Small intestine (tissue), 7 donors: ENCODE data around the gene DGKA. TPM values are rescaled to one million over a fixed set of nuclear protein-coding genes. Genes with fewer than 3 reads are reported as not detected.
A peak's percentile ranks its signal among the peaks of the same experiment; 100 is the strongest.
"Not testable (repeated sequence)": the region's sequence is repeated elsewhere in the genome, so short reads cannot be mapped to it uniquely, and the experiment has no call there.

ENCODE experiments used
- DNase-seq, 2 donors: peaks; one replicate each; pipeline versions ENCODE4 v3.0.0 to v3.0.0-alpha.2; 2013
- FAIRE-seq: peaks from 2 replicates; lab custom pipeline; 2012; peaks lifted over from hg19 to GRCh38; lab: Jason Lieb, UNC
- H3K27ac ChIP-seq, 3 donors: one replicate each; pipeline ENCODE4 v1.5.1; 2013; ENCODE audit warnings: low read length in 2 of 3, mild to moderate bottlenecking in 2 of 3, control low read depth in 1 of 3, inconsistent platforms in 1 of 3, low read depth in 1 of 3, moderate library complexity in 1 of 3
- H3K27me3 ChIP-seq, 3 donors: one replicate each; pipeline ENCODE4 v1.6.1; 2013; ENCODE audit warnings: low read length in 3 of 3, inconsistent platforms in 1 of 3; ENCODE audit not compliant: control insufficient read depth in 3 of 3, insufficient read depth in 3 of 3
- H3K36me3 ChIP-seq, 3 donors: one replicate each; pipeline ENCODE4 v1.6.1; 2013; ENCODE audit warnings: low read length in 3 of 3, inconsistent platforms in 1 of 3, low read depth in 1 of 3, mild to moderate bottlenecking in 1 of 3, moderate library complexity in 1 of 3; ENCODE audit not compliant: control insufficient read depth in 3 of 3, insufficient read depth in 2 of 3
- H3K4me1 ChIP-seq, 3 donors: one replicate each; pipeline ENCODE4 v1.6.1; 2013; ENCODE audit warnings: low read length in 2 of 3, inconsistent platforms in 1 of 3, low read depth in 1 of 3, mild to moderate bottlenecking in 1 of 3, moderate library complexity in 1 of 3; ENCODE audit not compliant: control insufficient read depth in 3 of 3, insufficient read depth in 2 of 3
- H3K4me3 ChIP-seq, 3 donors: one replicate each; pipeline ENCODE4 v1.5.1; 2013; ENCODE audit warnings: low read length in 3 of 3, control low read depth in 1 of 3, inconsistent platforms in 1 of 3, low read depth in 1 of 3, mild to moderate bottlenecking in 1 of 3, moderate library complexity in 1 of 3
- H3K9me3 ChIP-seq, 2 donors: one replicate each; pipeline ENCODE4 v1.6.1; 2013; ENCODE audit warnings: low read depth in 1 of 2, low read length in 1 of 2; ENCODE audit not compliant: control insufficient read depth in 2 of 2, insufficient read depth in 1 of 2
- WGBS, 3 donors: extraction: QIAGEN DNeasy Blood & Tissue Kit; methylation state at CpG; one replicate each; pipeline ENCODE4 v1.1.7; 2013; 5-methylcytosine and 5-hydroxymethylcytosine counted together
- polyA plus RNA-seq, 4 donors: library from polyadenylated mRNA; stranded (reverse) in 3 of 4; unstranded in 1 of 4; fragments of 200-250 nt in 3 of 4; fragments of 120-200 nt in 1 of 4; gene quantifications; one replicate each; pipeline versions ENCODE4 v1.2.1 to v1.2.3, GENCODE V29; 2013
- donor health status: healthy with polysubstance abuse.
- donor health status: control.
- donor health status: control.
- donor health status: Bipolar disorder and iron deficiency.
- donor health status: healthy.

DGKA gene
- polyA plus RNA-seq, 4 donors = 14.4 to 386 (median 180) TPM

DNA sequence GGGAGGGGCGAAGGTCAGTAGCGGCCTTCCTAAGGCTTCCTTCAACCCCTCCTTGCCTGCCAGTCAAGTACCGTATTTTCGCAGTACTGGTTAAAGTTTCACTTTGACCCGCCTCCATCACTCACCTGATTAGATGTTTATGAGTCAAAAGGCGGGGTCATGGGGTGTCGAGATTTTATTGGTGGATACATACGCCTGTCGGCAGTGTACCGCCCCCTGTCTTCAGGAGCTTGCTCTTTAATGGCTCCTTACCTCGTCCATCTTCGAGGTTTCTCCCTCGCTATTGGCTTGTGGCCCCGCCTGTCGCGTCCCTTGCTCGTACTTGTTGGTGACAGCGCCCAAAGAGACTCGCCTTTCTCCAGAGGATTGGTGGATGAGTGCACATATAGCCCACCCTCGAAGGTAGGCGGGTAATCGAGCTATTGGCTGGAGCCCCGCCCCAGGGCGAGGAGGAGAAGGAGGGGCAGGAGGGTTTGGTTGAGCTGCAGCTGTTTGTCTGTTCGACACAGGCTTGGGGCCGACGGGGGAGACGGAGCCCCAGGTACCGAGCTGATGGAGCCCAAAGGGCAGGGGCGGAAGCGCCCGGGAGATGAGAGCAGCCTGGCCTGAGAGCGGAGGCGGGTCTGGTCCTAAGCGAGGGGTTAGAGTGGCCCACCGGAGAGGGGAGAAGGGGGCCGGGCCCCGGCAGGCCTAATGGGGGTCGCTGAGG, 42.8 kb downstream of the DGKA start, which contains the start of gene RAB5B:
TSS of gene RAB5B (plus strand) at position 480 of the 709 bp plus-strand sequence. CDS start 12,883 bp downstream, outside the sequence.
- peak; percentile 93 for FAIRE-seq
- peaks cover 0 to 24% (median 0%) of the 10 kb centered on the region in 3 donors for H3K36me3 ChIP-seq
- H3K4me3 ChIP-seq = peak within 1 kb of the TSS; percentile 96 to 97 (median 97)
- peak within 1 kb of the TSS; percentile 94 to 98 (median 95) for H3K27ac ChIP-seq
- no peaks in the 10 kb centered on the region for H3K9me3 ChIP-seq
- no peaks in the 10 kb centered on the region for H3K27me3 ChIP-seq
- peaks cover 0 to 18% (median 0%) of the 10 kb centered on the region in 3 donors for H3K4me1 ChIP-seq
- 0% methylated on average over 34 to 39 of the region's 39 CpGs for WGBS, 3 donors
- DNase-seq = peak; percentile 99 to 100

DNA sequence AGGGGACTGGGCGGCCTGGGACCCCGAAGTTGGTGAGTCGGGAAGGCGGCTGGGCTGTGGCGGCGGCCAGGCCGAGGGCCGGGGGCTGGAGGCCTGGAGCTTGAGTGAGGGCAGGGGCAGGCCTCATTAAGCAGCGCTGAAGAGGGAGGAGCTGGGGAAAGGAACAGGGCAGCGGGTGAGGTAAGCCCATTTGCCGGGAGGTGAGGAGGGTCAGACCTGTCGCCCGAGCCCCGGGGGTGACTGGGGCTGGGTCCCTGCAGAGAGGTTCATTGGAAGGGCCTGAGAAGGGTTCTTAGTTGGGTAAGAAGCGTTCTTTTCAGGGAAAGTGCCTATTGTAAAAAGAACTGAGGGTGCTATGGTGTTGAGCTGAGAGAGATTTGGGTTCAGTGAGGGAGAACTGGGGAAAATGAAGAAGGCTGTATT, 43.4 kb downstream of the DGKA start:
- peak overlapping the region; percentile 82 to 98 (median 95) for H3K27ac ChIP-seq
- peaks cover 0 to 18% (median 0%) of the 10 kb centered on the region in 3 donors for H3K4me1 ChIP-seq
- H3K27me3 ChIP-seq = no peaks in the 10 kb centered on the region
- no peaks in the 10 kb centered on the region for H3K9me3 ChIP-seq
- peaks cover 0 to 24% (median 2%) of the 10 kb centered on the region in 3 donors for H3K36me3 ChIP-seq
- FAIRE-seq (no peak), DNase-seq (peak in 1 of 2 donors; percentile 70)
- H3K4me3 ChIP-seq = peak overlapping the region; percentile 96 to 97 (median 97)
- 0 to 1% (median 0%) methylated on average over 13 to 15 of the region's 15 CpGs for WGBS, 3 donors

DNA sequence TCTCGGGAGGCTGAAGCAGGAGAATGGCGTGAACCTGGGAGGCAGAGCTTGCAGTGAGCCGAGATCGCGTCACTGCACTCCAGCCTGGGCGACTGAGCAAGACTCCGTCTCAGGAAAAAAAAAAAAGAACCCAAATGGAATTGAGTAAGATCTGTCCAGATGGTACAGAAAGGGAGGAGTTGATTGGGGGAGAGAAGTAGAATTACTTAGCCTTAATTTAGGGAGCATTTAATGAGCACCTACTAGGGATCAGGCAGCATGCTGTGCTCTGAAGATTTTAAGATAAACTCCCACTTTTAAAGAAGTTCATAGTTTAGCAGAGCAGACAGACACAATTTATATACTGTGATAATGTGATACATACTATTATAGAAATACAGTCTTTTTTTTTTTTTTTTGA, 47.4 kb downstream of the DGKA start:
- DNase-seq = no peak
- no peak for FAIRE-seq
- Histone ChIP-seq H3K36me3 (peaks cover 4 to 32% (median 5%) of the 10 kb centered on the region in 3 donors), H3K27me3 (no peaks in the 10 kb centered on the region), H3K4me3 (no peak overlapping the region), H3K9me3 (no peaks in the 10 kb centered on the region), H3K4me1 (peaks cover 0 to 6% (median 0%) of the 10 kb centered on the region in 3 donors), H3K27ac (no peak overlapping the region)
- WGBS, 3 donors = 94 to 98% (median 96%) methylated on average over 7 of the region's 7 CpGs

DNA sequence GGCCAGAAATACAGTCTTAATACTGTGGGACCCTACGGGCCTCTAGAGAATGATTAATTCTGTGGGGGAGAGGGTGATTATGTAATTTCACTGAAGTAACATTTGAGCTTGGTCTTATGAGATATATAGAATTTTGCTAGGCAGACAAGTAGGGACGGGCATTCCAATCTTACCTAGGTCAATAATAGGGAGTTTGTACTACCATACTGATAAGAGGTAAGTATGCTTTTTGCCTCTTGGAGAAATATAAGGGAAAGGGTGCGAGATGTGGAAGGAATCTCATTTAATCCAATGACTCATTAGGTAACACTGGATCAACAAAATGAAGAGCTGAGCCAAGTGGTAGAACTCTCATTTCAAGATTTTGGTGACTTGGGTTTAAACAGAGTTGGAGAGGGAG, 48.1 kb downstream of the DGKA start:
- Histone ChIP-seq H3K4me3 (no peak overlapping the region), H3K27me3 (no peaks in the 10 kb centered on the region), H3K4me1 (peaks cover 0 to 6% (median 0%) of the 10 kb centered on the region in 3 donors), H3K9me3 (no peaks in the 10 kb centered on the region), H3K27ac (no peak overlapping the region), H3K36me3 (peaks cover 4 to 38% (median 9%) of the 10 kb centered on the region in 3 donors)
- DNase-seq (no peak), FAIRE-seq (no peak)
- 90 to 96% (median 93%) methylated on average over 3 of the region's 3 CpGs for WGBS, 3 donors

DNA sequence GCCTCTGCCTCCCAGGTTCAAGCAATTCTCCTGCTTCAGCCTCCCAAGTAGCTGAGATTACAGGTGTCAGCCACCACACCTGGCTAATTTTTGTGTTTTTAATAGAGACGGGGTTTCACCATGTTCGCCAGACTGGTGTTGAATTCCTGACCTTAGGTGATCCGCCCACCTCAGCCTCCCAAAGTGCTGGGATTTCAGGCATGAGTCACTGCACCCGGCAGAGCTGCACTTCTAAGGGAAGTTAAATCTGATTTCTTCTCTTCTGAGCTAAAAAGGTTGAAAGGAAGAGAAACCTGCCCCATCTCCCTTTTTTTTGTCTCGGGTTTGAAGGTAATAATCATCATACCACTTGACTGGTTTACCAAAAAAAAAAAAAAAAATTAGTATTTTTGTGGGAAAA, 50.9 kb downstream of the DGKA start:
- H3K9me3 ChIP-seq, H3K27ac ChIP-seq, H3K4me1 ChIP-seq, FAIRE-seq, DNase-seq, H3K4me3 ChIP-seq, H3K27me3 ChIP-seq: not testable (repeated sequence)
- peaks cover 6 to 46% (median 12%) of the 10 kb centered on the region in 3 donors for H3K36me3 ChIP-seq
- WGBS, 3 donors = 68 to 69% (median 68%) methylated on average over 5 of the region's 5 CpGs

DNA sequence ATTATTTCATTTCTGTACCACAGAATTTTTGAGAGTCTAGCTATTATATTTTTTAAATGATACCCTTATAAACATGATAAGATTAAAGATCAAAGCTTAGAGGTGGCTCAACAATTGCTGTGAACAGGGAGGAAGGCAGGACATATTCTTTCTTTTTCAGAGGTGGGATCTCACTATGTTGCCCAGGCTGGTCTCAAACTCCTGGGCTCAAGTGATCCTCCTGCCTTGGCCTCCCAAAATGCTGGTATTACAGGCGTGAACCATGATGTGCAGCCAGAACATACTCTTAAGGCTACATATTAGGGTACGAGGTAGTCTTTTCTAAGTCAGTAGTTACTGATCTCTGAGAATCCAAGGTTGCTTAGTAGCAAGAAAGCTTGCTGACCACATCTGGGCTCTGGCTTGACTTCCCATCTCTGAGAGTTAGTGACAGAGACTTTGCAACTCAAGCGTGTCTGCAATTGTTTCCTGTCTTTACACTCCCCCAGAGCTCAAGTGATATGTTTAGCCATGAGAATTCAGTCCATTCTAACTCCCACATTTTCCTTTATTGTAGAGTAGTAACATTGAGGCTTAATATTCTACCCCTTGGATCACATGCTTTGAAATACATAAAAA, 51.5 kb downstream of the DGKA start:
- Histone ChIP-seq H3K9me3 (no peaks in the 10 kb centered on the region), H3K27me3 (no peaks in the 10 kb centered on the region), H3K36me3 (peaks cover 10 to 49% (median 12%) of the 10 kb centered on the region in 3 donors), H3K27ac (no peak overlapping the region), H3K4me1 (no peaks in the 10 kb centered on the region), H3K4me3 (no peak overlapping the region)
- WGBS, 3 donors = 71 to 84% (median 82%) methylated on average over 3 of the region's 3 CpGs
- no peak for FAIRE-seq
- DNase-seq = no peak

DNA sequence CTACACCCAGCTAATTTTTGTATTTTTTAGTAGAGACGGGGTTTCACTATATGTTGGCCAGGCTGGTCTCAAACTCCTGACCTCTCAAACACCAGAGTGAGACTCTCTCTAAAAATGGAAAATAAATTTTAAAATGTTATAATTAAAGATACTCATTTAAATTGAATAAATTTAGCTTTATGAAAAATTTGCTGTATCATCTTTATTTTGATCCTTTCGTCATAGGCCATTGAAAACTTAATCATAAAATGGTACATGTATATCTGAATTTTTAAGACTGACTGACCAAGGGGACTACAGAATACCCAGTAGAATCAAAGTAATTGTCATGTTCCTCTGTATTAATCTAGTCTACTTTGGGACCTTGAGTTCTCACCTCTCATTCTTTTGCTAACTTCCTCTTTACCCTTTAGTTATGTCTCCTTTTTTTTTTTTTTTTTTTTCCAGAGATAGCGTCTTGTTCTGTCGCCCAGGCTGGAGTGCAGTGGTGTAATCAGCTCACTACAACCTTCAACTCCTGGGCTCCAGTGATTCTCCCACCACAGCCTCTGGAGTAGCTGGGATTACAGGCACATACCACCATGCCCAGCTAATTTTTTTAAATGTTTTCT, 52.4 kb downstream of the DGKA start:
- Histone ChIP-seq H3K9me3 (no peaks in the 10 kb centered on the region), H3K27ac (no peak overlapping the region), H3K27me3 (no peaks in the 10 kb centered on the region), H3K36me3 (peaks cover 10 to 56% (median 15%) of the 10 kb centered on the region in 3 donors), H3K4me3 (no peak overlapping the region), H3K4me1 (no peaks in the 10 kb centered on the region)
- DNase-seq (no peak), FAIRE-seq (no peak)
- 77 to 88% (median 84%) methylated on average over 4 of the region's 4 CpGs for WGBS, 3 donors

DNA sequence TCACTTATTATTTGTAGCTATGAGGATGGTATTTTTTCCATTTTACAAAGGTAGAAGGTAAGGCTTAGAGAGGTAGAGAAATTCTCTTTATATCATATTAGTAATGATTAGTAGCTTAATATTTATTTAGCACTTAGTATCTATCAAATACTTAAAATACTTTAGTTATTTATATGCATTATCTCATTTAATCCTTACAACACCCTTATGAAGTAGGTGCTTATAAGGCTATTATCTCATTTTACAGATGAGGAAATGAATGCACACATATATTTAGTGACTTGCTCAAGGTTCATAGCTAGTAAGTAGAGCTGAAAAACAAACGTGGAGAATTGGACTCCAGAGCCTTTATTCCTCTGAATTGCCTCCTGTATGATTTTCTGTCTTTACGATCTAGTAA, 53.9 kb downstream of the DGKA start:
- Histone ChIP-seq H3K27me3 (no peaks in the 10 kb centered on the region), H3K27ac (no peak overlapping the region), H3K4me3 (no peak overlapping the region), H3K4me1 (no peaks in the 10 kb centered on the region), H3K9me3 (no peaks in the 10 kb centered on the region), H3K36me3 (peaks cover 11 to 67% (median 14%) of the 10 kb centered on the region in 3 donors)
- DNase-seq (no peak), FAIRE-seq (no peak)
- 53 to 62% (median 57%) methylated on average over 2 of the region's 2 CpGs for WGBS, 3 donors
